Peyer's patch (tissue), 4 donors: ENCODE data around the gene ITK.
"Not testable (repeated sequence)": the region's sequence is repeated elsewhere in the genome, so short reads cannot be mapped to it uniquely, and the experiment has no call there.

ENCODE experiments used
- POLR2A ChIP-seq, 2 donors: fragments of 450-650 bp; IDR thresholded peaks; one replicate each; pipeline ENCODE4 v1.5.1; 2017; ENCODE audit warnings: antibody characterized with exemption in 2 of 2, mild to moderate bottlenecking in 2 of 2, moderate library complexity in 2 of 2
- TF ChIP-seq, protein P1 (sequence below), 6 experiments: fragments of 450-650 bp in 4 of 6; fragments of 200-600 bp in 2 of 6; sonication (generic) in 1 of 6; IDR thresholded peaks; one replicate each; pipeline ENCODE4 v1.5.1; 2017 to 2019; ENCODE audit warnings: antibody characterized with exemption in 6 of 6, mild to moderate bottlenecking in 3 of 6, moderate library complexity in 1 of 6

DNA sequence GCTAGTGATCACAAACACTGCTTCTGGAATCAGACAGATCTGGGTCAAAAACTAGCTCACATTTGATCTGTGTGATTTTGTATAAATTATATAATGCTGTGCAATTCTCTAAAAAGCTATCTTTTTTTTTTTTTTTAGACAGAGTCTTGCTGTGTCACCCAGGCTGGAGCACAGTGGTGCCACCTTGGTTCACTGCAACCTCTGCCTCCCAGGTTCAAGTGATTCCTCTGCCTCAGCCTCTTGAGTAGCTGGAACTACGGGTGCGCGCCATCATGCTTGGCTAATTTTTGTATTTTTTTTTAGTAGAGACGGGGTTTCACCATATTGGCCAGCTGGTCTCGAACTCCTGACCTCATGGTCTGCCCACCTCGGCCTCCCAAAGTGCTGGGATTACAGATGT lies 4.5 kb downstream of the ITK start:
- TF ChIP-seq, protein P1, sequence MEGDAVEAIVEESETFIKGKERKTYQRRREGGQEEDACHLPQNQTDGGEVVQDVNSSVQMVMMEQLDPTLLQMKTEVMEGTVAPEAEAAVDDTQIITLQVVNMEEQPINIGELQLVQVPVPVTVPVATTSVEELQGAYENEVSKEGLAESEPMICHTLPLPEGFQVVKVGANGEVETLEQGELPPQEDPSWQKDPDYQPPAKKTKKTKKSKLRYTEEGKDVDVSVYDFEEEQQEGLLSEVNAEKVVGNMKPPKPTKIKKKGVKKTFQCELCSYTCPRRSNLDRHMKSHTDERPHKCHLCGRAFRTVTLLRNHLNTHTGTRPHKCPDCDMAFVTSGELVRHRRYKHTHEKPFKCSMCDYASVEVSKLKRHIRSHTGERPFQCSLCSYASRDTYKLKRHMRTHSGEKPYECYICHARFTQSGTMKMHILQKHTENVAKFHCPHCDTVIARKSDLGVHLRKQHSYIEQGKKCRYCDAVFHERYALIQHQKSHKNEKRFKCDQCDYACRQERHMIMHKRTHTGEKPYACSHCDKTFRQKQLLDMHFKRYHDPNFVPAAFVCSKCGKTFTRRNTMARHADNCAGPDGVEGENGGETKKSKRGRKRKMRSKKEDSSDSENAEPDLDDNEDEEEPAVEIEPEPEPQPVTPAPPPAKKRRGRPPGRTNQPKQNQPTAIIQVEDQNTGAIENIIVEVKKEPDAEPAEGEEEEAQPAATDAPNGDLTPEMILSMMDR (IDR thresholded peaks at IDR 0.05): not testable (repeated sequence)
- TF ChIP-seq POLR2A (IDR thresholded peaks at IDR 0.05): not testable (repeated sequence)
